Neural crest cell (in vitro differentiated cells): Measurements from ENCODE around the gene SRSF9. TPM values are rescaled to one million over a fixed set of nuclear protein-coding genes. Genes with fewer than 3 reads are reported as not detected.
"Not testable (repeated sequence)": the region's sequence is repeated elsewhere in the genome, so short reads cannot be mapped to it uniquely, and the experiment has no call there.

Source experiments
- DNase-seq: peaks from one replicate; pipeline ENCODE4 v3.0.0; 2021; ENCODE audit warnings: low read depth, mixed read lengths, low spot score
- H3K27ac Mint-ChIP-seq: one replicate; pipeline ENCODE4 v1.8.0; 2021; ENCODE audit warnings: mild to moderate bottlenecking, mixed read lengths; ENCODE audit not compliant: unreplicated experiment
- H3K27me3 Mint-ChIP-seq: 2 replicates; pipeline ENCODE4 v1.8.0; 2021; ENCODE audit warnings: low read depth, mild to moderate bottlenecking, mixed read lengths
- H3K36me3 Mint-ChIP-seq: 2 replicates; pipeline ENCODE4 v1.8.0; 2021; ENCODE audit warnings: low read depth, mild to moderate bottlenecking, mixed read lengths
- H3K4me1 Mint-ChIP-seq: 2 replicates; pipeline ENCODE4 v1.8.0; 2021; ENCODE audit warnings: mixed read lengths
- H3K4me3 Mint-ChIP-seq: one replicate; pipeline ENCODE4 v1.8.0; 2021; ENCODE audit warnings: mild to moderate bottlenecking, mixed read lengths
- H3K9me3 Mint-ChIP-seq: 2 replicates; pipeline ENCODE4 v1.8.0; 2021; ENCODE audit warnings: mixed read lengths
- total RNA-seq: library from RNA; stranded (reverse); gene quantifications from 2 replicates; pipeline ENCODE4 v1.2.1, GENCODE V29; 2021
- TF ChIP-seq, protein P1 (sequence below): fragments of 200-600 bp; sonication (generic); conservative IDR thresholded peaks from 2 replicates; pipeline ENCODE4 v1.5.0; 2021; ENCODE audit warnings: antibody characterized with exemption, mild to moderate bottlenecking

SRSF9 gene
- total RNA-seq, 1 donor from 2014 or later, result 361 TPM

GRCh38 chr12:120453977-120454376 is 15.6 kb downstream of the SRSF9 start:
- H3K36me3 Mint-ChIP-seq, result peaks cover 12% of the 10 kb centered on the region
- no peak for DNase-seq
- no peaks in the 10 kb centered on the region for H3K9me3 Mint-ChIP-seq
- TF ChIP-seq, protein P1, sequence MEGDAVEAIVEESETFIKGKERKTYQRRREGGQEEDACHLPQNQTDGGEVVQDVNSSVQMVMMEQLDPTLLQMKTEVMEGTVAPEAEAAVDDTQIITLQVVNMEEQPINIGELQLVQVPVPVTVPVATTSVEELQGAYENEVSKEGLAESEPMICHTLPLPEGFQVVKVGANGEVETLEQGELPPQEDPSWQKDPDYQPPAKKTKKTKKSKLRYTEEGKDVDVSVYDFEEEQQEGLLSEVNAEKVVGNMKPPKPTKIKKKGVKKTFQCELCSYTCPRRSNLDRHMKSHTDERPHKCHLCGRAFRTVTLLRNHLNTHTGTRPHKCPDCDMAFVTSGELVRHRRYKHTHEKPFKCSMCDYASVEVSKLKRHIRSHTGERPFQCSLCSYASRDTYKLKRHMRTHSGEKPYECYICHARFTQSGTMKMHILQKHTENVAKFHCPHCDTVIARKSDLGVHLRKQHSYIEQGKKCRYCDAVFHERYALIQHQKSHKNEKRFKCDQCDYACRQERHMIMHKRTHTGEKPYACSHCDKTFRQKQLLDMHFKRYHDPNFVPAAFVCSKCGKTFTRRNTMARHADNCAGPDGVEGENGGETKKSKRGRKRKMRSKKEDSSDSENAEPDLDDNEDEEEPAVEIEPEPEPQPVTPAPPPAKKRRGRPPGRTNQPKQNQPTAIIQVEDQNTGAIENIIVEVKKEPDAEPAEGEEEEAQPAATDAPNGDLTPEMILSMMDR, result peak; percentile 72
- H3K4me3 Mint-ChIP-seq, result peak overlapping the region; percentile 47
- H3K27me3 Mint-ChIP-seq, result no peaks in the 10 kb centered on the region
- no peaks in the 10 kb centered on the region for H3K4me1 Mint-ChIP-seq
- no peak overlapping the region for H3K27ac Mint-ChIP-seq

DNA sequence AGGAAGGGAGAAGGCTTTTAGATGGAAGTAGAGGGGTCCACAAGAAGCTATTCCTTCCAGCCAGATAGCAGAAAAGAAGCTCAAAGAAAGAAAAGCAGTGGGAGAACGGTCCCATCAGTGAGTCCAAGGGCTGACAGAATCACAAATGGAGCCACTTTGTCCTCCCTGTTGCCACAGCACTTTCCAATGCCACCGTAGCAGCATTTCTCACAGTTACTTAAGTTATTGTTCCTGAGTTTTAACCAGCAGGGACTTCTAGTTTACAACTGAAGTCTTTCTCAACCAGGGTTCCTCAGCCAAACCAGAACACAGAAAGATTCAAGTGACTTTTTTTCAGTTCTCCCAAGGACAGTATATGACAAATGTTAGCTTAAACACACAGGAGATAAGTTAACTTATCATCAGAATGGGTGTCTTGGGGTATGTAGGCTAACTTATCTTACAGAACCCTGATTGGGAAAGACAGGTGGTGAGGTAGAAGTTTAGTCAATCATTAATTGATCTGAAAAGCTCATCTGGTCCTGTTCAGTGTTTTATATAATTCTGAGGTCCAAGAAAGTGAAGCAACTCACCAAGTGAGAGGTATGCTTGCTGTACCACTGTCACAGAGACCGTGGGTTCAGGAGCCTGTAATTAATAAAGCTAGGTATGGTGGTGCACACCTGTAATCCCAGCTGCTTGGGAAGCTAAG is 16.3 kb downstream of the SRSF9 start:
- TF ChIP-seq, protein P1, result no peak
- H3K4me1 Mint-ChIP-seq, result no peaks in the 10 kb centered on the region
- no peak overlapping the region for H3K27ac Mint-ChIP-seq
- no peaks in the 10 kb centered on the region for H3K27me3 Mint-ChIP-seq
- no peaks in the 10 kb centered on the region for H3K9me3 Mint-ChIP-seq
- no peak for DNase-seq
- H3K36me3 Mint-ChIP-seq, result peaks cover 12% of the 10 kb centered on the region
- H3K4me3 Mint-ChIP-seq, result peak overlapping the region; percentile 47

DNA sequence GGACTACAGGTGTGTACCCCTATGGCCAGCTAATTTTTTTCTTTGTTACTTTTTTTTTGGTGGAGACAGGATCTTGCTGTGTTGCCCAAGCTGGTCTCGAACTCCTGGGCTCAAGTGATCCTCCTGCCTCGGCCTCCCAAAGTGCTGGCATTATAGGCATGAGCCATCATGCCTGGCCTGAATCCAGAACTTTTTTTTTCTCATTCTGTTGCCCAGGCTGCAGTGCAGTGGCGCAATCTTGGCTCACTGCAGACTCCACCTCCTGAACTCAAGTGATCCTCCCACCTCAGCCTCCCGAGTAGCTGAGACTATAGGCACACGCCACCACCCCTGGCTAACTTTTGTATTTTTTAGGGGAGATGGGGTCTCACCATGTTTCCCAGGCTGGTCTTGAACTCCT is 17.0 kb downstream of the SRSF9 start:
- peak overlapping the region; percentile 49 for H3K4me3 Mint-ChIP-seq
- not testable (repeated sequence) for H3K27ac Mint-ChIP-seq, H3K27me3 Mint-ChIP-seq, DNase-seq, H3K9me3 Mint-ChIP-seq, H3K4me1 Mint-ChIP-seq
- H3K36me3 Mint-ChIP-seq, result peaks cover 12% of the 10 kb centered on the region

DNA sequence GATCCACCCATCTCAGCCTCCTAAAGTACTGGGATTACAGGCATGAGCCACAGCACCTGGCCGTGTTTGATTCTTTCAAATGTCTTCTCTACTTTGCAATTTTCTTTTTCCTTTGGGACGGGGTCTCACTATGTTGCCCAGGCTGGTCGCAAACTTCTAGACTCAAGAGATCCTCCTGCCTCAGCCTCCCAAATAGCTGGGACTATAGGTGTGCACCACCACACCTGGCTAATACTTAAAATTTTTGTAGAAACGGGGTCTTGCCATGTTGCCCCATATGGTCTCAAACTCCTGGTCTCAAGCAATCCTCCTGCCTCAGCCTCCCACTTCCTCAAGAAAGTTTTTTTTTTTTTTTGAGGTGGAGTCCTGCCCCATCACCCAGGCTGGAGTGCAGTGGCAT is 21.6 kb downstream of the SRSF9 start:
- H3K27ac Mint-ChIP-seq, result no peak overlapping the region
- TF ChIP-seq, protein P1, result no peak
- no peaks in the 10 kb centered on the region for H3K36me3 Mint-ChIP-seq
- H3K4me1 Mint-ChIP-seq, result peaks cover 31% of the 10 kb centered on the region
- peak overlapping the region; percentile 95 for H3K4me3 Mint-ChIP-seq
- H3K9me3 Mint-ChIP-seq, result no peaks in the 10 kb centered on the region
- H3K27me3 Mint-ChIP-seq, result no peaks in the 10 kb centered on the region
- no peak for DNase-seq

GRCh38 chr12:120446844-120447178 is 22.7 kb downstream of the SRSF9 start:
- DNase-seq, H3K27me3 Mint-ChIP-seq, H3K9me3 Mint-ChIP-seq, H3K36me3 Mint-ChIP-seq: not testable (repeated sequence)
- H3K27ac Mint-ChIP-seq, result peak overlapping the region; percentile 62
- peaks cover 31% of the 10 kb centered on the region for H3K4me1 Mint-ChIP-seq
- H3K4me3 Mint-ChIP-seq, result peak overlapping the region; percentile 95

DNA sequence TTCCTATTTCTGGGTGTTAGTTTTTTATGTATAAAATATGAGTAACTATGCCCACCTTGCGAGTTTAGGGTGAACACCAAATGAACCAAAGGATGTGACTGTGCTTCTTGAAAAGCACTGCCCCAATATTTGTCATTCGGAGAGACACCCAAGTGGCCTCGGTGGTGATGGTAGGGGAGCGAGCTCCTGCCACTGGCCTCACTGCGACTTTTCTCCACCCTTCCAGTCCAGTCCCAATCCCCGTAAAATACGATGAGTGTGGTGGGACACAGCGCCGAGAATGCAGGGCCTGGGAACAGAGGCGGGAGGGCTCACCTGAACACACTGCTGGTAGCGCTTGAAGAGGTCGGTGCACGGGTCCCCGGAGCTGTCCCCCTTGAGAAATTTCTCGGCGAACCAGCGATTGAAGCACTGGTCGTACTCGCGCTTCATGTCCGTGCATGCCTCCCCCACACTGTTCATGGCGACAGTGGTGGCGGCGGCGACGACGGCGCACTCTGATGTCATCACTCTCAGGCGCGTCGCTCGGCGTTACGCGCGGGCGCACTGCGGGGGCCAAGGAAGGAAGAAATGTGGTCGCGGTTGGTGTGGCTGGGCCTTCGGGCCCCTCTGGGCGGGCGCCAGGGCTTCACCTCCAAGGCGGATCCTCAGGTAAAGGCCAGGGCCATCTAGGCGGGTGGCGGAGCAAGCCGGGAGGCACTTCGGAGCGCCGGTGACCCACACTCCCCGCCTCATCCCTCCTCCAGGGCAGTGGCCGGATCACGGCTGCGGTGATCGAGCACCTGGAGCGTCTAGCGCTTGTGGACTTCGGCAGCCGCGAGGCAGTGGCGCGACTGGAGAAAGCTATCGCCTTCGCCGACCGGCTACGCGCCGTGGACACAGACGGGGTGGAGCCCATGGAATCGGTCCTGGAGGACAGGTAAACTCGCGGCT is 23.4 kb downstream of the SRSF9 start, which contains the start of the genes GATC and TRIAP1:
Gene GATC, plus strand, starts transcription at position 534 of the 933 bp plus-strand sequence. Its CDS starts 37 bp downstream, at position 571.
Gene TRIAP1, minus strand, starts transcription at position 474 of the 933 bp plus-strand sequence. Its CDS starts 12 bp downstream, at position 462.
- Mint-ChIP-seq H3K4me3 (peak within 1 kb of the TSS; percentile 95), H3K4me1 (peaks cover 31% of the 10 kb centered on the region), H3K27ac (peak within 1 kb of the TSS; percentile 98), H3K9me3 (no peaks in the 10 kb centered on the region), H3K27me3 (no peaks in the 10 kb centered on the region), H3K36me3 (no peaks in the 10 kb centered on the region)
- peak; percentile 77 for DNase-seq
- TF ChIP-seq, protein P1, result no peak
